Vein endothelial cell (primary cell): ENCODE results near the gene COPG2. TPM values are rescaled to one million over a fixed set of nuclear protein-coding genes. Genes with fewer than 3 reads are reported as not detected.

ENCODE experiments used
- small RNA-seq: library from RNA; depleted of rRNA; stranded (forward); fragments of <200 nt; gene quantifications from one replicate; pipeline ENCODE3, GENCODE V24; 2012
- total RNA-seq: library from RNA; depleted of rRNA; stranded (reverse); fragments of >200 nt; gene quantifications from 2 replicates; pipeline ENCODE4 v1.2.3, GENCODE V29; 2012

Gene COPG2, protein sequence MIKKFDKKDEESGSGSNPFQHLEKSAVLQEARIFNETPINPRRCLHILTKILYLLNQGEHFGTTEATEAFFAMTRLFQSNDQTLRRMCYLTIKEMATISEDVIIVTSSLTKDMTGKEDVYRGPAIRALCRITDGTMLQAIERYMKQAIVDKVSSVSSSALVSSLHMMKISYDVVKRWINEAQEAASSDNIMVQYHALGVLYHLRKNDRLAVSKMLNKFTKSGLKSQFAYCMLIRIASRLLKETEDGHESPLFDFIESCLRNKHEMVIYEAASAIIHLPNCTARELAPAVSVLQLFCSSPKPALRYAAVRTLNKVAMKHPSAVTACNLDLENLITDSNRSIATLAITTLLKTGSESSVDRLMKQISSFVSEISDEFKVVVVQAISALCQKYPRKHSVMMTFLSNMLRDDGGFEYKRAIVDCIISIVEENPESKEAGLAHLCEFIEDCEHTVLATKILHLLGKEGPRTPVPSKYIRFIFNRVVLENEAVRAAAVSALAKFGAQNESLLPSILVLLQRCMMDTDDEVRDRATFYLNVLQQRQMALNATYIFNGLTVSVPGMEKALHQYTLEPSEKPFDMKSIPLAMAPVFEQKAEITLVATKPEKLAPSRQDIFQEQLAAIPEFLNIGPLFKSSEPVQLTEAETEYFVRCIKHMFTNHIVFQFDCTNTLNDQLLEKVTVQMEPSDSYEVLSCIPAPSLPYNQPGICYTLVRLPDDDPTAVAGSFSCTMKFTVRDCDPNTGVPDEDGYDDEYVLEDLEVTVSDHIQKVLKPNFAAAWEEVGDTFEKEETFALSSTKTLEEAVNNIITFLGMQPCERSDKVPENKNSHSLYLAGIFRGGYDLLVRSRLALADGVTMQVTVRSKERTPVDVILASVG
- total RNA-seq: 35.3 and 37.1 TPM in 2 replicates

DNA sequence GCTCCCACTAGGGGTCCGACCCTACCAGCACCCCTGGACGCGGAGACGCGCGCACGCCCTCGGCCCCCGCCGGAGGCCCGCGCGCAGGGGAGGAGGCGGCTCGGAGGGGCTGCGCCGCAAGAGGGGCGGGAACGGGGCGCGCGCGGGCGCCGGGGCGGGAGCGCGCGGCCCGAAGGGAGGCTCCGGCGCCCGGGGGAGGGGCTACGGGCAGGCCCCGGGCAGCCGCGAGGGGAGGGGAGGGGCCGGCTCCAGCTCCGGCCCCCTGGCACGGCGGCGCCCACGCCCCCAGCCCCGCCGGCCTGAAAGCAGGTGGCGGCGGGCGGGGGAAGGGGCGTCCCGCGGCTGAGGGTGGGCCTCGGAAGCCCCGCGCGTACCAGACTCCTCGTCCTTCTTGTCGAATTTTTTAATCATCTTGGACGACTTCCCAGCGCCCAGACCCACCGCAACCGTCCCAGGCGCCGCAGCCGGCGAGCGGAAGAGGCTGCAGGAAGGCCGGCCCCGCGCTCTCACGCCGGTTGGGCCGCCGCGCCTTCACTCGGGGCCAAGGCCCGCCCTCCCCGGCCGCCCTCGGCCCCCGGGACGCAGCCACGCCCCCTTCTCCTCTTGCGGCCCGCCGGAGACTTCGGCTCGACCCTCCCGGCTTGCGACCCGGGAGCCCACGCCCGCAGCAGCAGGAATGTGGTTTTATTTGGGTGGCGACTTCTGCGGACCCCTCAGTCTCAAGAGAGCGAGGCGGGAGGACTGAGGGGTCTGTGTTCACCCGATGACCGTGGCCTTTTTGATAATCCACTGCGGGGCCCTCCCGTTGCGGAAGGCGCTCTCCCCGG, at the start of gene COPG2:
TSS of gene COPG2 (minus strand) at position 491 of the 827 bp plus-strand sequence. CDS start at position 411, 80 bp downstream.

DNA sequence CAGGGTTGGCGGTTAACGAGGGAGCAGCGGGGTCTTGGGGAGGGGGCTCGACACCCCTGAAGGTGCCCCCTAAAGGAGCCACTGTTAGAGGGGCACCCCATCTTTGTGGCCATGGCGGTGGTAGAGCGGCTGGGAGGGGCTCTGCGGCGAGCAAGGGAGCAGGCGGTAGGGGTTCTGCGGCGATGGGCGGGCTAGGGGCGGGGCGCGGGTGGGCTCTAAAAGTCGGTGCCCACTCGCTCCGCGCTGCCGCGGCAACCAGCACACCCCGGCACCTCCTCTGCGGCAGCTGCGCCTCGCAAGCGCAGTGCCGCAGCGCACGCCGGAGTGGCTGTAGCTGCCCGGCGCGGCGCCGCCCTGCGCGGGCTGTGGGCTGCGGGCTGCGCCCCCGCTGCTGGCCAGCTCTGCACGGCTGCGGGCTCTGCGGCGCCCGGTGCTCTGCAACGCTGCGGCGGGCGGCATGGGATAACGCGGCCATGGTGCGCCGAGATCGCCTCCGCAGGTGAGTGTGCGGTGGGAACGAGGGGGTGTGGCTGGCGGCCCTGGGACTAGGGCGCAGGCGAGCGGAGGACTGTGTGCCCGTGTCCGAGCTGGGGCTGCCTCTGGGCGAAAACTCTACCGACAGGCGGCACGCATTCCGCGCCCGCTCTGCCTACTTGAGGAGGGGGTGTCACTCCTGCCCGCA, 176.6 kb downstream of the COPG2 start, which contains the start of gene MEST:
TSS of gene MEST (plus strand) at position 245 of the 682 bp plus-strand sequence. CDS start at position 474, 229 bp downstream.

Small RNA genes lying within 50 kb of the gene (small RNA-seq; reads per million reads assigned to genes)
- gene MIR335 (not detected), gene RF02148 (not detected), gene RF02149 (not detected), gene RF02150 (not detected), gene RNA5SP246 (1.1 reads per million, percentile 63 among the genes with 10 or more reads in this experiment)

Other genes starting within 250 kb of the COPG2 start
- gene CEP41, start 227.7 kb downstream of the COPG2 start, total RNA-seq: 12.7 and 14.4 TPM in 2 replicates
- 7.2 and 11.4 TPM in 2 replicates for gene MEST, start 176.7 kb downstream of the COPG2 start, total RNA-seq
- not detected in 2 replicates for gene TSGA13, start 17.8 kb upstream of the COPG2 start, total RNA-seq
- not detected in 2 replicates for gene KLF14, start 65.5 kb upstream of the COPG2 start, total RNA-seq